Stimulated activated naive B cell treated with anti-CD40 and anti-IgM and Interleukin-4, amounts not matched to agents 10 μg/mL and 1 μg/mL and 100 μg/mL, for 72 hours (primary cell): ENCODE measurements around the gene IFI44L.

Source experiments
- ATAC-seq, 2 donors: fragments of 150-1000 bp; cut with Tn5 transposase; replicated peaks; 2 replicates each; pipeline ENCODE4 v1.10.0; 2021; ENCODE audit warnings: moderate library complexity in 1 of 2
- DNase-seq: peaks from one replicate; pipeline ENCODE4 v3.0.0; 2021
- H3K27ac Mint-ChIP-seq: one replicate; pipeline ENCODE4 v1.8.0; 2022; ENCODE audit warnings: mild to moderate bottlenecking, mixed read lengths
- H3K27me3 Mint-ChIP-seq, 2 donors: one replicate each; pipeline ENCODE4 v1.8.0; 2022; ENCODE audit warnings: mixed read lengths in 2 of 2
- H3K36me3 Mint-ChIP-seq, 2 donors: one replicate each; pipeline ENCODE4 v1.8.0; 2022; ENCODE audit warnings: mixed read lengths in 2 of 2, mild to moderate bottlenecking in 1 of 2
- H3K4me1 Mint-ChIP-seq, 2 donors: one replicate each; pipeline ENCODE4 v1.8.0; 2022; ENCODE audit warnings: mixed read lengths in 2 of 2, mild to moderate bottlenecking in 1 of 2
- H3K4me3 Mint-ChIP-seq, 2 donors: one replicate each; pipeline ENCODE4 v1.8.0; 2022; ENCODE audit warnings: mild to moderate bottlenecking in 2 of 2, mixed read lengths in 2 of 2, moderate library complexity in 1 of 2
- H3K9me3 Mint-ChIP-seq, 2 donors: one replicate each; pipeline ENCODE4 v1.8.0; 2022; ENCODE audit warnings: mixed read lengths in 2 of 2, mild to moderate bottlenecking in 1 of 2

The IFI44L gene

DNA sequence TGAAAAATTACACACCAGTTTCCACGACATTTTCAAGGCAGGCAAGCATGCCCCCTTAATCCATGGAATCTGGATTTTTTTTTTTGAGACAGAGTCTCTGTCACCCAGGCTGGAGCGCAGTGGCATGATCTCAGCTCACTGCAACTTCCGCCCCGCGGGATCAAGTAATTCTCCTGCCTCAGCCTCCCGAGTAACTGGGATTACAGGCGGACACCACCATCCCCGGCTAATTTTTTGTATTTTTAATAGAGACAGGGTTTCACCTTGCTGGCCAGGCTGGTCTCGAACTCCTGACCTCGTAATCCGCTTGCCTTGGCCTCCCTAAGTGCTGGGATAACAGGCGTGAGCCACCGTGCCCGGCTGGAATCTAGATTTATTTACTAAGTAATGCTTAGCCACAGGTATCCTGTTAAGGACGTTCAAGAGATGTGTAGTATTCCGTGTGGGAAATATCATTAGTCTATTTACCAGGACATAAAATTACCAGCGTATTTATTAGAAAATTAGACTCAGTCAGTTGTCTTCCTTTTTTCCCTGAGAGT lies 31.8 kb downstream of the IFI44L start:
- peaks cover 9 to 14% of the 10 kb centered on the region in 2 donors for H3K36me3 Mint-ChIP-seq
- no peaks in the 10 kb centered on the region for H3K27me3 Mint-ChIP-seq
- no peak overlapping the region for H3K4me3 Mint-ChIP-seq
- peaks cover 11 to 19% of the 10 kb centered on the region in 2 donors for H3K4me1 Mint-ChIP-seq
- peaks cover 11 to 13% of the 10 kb centered on the region in 2 donors for H3K9me3 Mint-ChIP-seq
- ATAC-seq (no peak), DNase-seq (no peak)
- no peak overlapping the region for H3K27ac Mint-ChIP-seq

- Mint-ChIP-seq H3K4me1 (no peaks in the 10 kb centered on the region), H3K9me3 (no peaks in the 10 kb centered on the region), H3K4me3 (no peak overlapping the region), H3K27ac (no peak overlapping the region), H3K36me3 (peaks cover 3 to 27% of the 10 kb centered on the region in 2 donors), H3K27me3 (no peaks in the 10 kb centered on the region)
- ATAC-seq: no peak
- DNase-seq: no peak
These were observed 38.7 kb downstream of the IFI44L start for GRCh38 chr1:78658901-78659300.

DNA sequence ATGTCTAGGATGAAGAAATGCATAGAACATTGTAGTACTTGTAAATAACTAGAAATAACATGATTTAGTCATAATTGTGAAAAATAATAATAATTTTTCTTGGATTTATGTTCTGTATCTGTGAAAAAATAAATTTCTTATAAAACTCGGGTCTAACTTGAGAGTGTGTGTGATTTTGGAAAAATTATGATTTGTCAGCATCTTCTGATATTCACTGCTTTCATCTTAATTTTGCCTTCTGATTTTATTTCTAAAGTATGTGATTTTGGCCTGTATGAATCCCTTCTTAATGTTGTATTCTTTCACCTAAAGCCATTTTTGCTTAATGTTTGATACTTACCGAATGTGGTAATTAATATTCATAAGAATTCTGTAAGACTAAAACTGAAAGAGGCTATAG lies 43.7 kb downstream of the IFI44L start:
- H3K4me3 Mint-ChIP-seq: no peak overlapping the region
- ATAC-seq: no peak
- no peaks in the 10 kb centered on the region for H3K27me3 Mint-ChIP-seq

DNA sequence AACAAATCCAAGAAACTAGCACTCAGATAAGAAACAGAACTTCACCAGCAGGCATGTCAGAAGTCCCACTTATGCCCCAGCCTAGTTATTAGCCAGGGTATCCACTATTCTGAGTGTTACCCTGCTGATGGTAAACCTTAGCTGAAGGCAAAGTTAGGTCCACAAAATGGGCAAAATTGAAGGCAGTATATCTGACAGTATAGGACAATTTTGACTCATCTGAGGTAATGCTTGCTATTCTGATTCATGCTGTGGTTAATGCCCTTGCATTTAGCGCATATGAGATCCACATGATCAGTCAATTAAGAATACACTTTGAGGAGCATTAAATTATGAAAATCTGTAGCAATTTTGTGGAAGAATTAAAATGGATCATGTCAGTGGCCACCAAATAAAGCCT lies 44.5 kb downstream of the IFI44L start:
- ATAC-seq: no peak
- Mint-ChIP-seq H3K27ac (no peak overlapping the region), H3K4me3 (no peak overlapping the region), H3K4me1 (no peaks in the 10 kb centered on the region), H3K9me3 (no peaks in the 10 kb centered on the region), H3K27me3 (no peaks in the 10 kb centered on the region), H3K36me3 (peaks cover 3 to 17% of the 10 kb centered on the region in 2 donors)
- no peak for DNase-seq

More for the DNA sequence above, 43.7 kb downstream of the IFI44L start:
- no peaks in the 10 kb centered on the region for H3K4me1 Mint-ChIP-seq
- no peak for DNase-seq
- H3K36me3 Mint-ChIP-seq: peaks cover 3 to 22% of the 10 kb centered on the region in 2 donors
- no peaks in the 10 kb centered on the region for H3K9me3 Mint-ChIP-seq
- no peak overlapping the region for H3K27ac Mint-ChIP-seq

- Mint-ChIP-seq H3K4me1 (no peaks in the 10 kb centered on the region), H3K27ac (no peak overlapping the region), H3K4me3 (no peak overlapping the region), H3K36me3 (peaks cover 3 to 10% of the 10 kb centered on the region in 2 donors), H3K27me3 (no peaks in the 10 kb centered on the region), H3K9me3 (no peaks in the 10 kb centered on the region)
- DNase-seq (no peak), ATAC-seq (no peak)
These were observed 45.6 kb downstream of the IFI44L start for GRCh38 chr1:78665809-78666208.

- H3K27ac Mint-ChIP-seq: no peak overlapping the region
- ATAC-seq: no peak
- H3K36me3 Mint-ChIP-seq: peaks cover under 1 to 7% of the 10 kb centered on the region in 2 donors
- no peaks in the 10 kb centered on the region for H3K27me3 Mint-ChIP-seq
- no peak overlapping the region for H3K4me3 Mint-ChIP-seq
- H3K9me3 Mint-ChIP-seq: no peaks in the 10 kb centered on the region
- no peak for DNase-seq
- H3K4me1 Mint-ChIP-seq: no peaks in the 10 kb centered on the region
These were observed 47.7 kb downstream of the IFI44L start for GRCh38 chr1:78667939-78668338.

- no peaks in the 10 kb centered on the region for H3K27me3 Mint-ChIP-seq
- DNase-seq (no peak), ATAC-seq (no peak)
- H3K4me3 Mint-ChIP-seq: no peak overlapping the region
- no peaks in the 10 kb centered on the region for H3K9me3 Mint-ChIP-seq
- no peaks in the 10 kb centered on the region for H3K4me1 Mint-ChIP-seq
- no peak overlapping the region for H3K27ac Mint-ChIP-seq
- peaks cover 0 to 2% of the 10 kb centered on the region in 2 donors for H3K36me3 Mint-ChIP-seq
These were observed 48.2 kb downstream of the IFI44L start for GRCh38 chr1:78668427-78668826.

DNA sequence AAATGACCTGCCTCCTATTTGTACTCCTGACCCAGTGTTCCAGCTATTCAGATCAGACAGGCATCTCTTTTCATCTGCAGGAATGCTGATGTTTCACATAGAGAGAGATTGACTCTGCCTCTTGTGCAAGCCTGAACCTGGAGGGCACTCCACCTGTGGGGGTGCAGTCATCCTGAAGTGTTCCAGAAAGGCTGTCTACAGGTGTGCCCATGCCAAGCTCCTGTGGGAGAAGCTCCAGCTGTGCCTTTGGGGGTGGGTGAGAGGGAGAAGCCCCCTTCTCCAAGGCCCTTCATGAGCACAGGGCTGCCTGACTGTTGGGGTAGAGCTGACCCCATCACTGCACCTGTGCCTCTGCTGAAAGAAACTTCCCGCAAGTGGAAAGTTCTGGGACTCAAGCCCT lies 52.2 kb downstream of the IFI44L start:
- ATAC-seq: no peak
- no peak overlapping the region for H3K4me3 Mint-ChIP-seq
- no peaks in the 10 kb centered on the region for H3K4me1 Mint-ChIP-seq

GRCh38 chr1:78673120-78673519 lies 52.9 kb downstream of the IFI44L start:
- ATAC-seq (peak in 1 of 2 donors; percentile 33), DNase-seq (no peak)
- Mint-ChIP-seq H3K9me3 (no peaks in the 10 kb centered on the region), H3K4me3 (no peak overlapping the region), H3K36me3 (no peaks in the 10 kb centered on the region), H3K27ac (no peak overlapping the region), H3K4me1 (peaks cover under 1 to 5% of the 10 kb centered on the region in 2 donors), H3K27me3 (no peaks in the 10 kb centered on the region)

More for the DNA sequence above, 52.2 kb downstream of the IFI44L start:
- Mint-ChIP-seq H3K27ac (no peak overlapping the region), H3K9me3 (no peaks in the 10 kb centered on the region), H3K27me3 (no peaks in the 10 kb centered on the region), H3K36me3 (no peaks in the 10 kb centered on the region)
- DNase-seq: no peak

GRCh38 chr1:78676347-78676982 lies 56.2 kb downstream of the IFI44L start:
- H3K36me3 Mint-ChIP-seq: no peaks in the 10 kb centered on the region
- H3K27ac Mint-ChIP-seq: no peak overlapping the region
- H3K27me3 Mint-ChIP-seq: no peaks in the 10 kb centered on the region
- peaks cover 1 to 8% of the 10 kb centered on the region in 2 donors for H3K4me1 Mint-ChIP-seq
- H3K4me3 Mint-ChIP-seq: no peak overlapping the region
- H3K9me3 Mint-ChIP-seq: no peaks in the 10 kb centered on the region
- peak; percentile 50 to 66 for ATAC-seq
- DNase-seq: no peak

DNA sequence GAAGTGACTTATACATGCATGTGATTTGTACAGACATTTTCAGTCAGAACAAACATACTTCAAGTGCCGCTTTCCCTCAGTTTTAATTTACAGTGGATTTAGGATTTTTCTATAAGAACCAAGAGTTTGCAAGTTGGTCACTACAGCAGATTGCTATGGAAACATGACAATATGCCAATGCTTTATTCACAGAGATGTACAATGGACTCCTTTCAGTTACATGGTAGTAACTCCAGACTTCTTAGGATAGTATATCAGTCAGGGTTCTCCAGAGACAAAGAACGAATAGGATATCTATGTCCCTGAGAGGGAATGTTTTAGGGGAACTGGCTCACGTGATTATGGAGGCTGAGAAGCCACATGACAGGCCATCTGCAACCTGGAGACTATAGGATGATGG lies 56.7 kb downstream of the IFI44L start:
- no peaks in the 10 kb centered on the region for H3K36me3 Mint-ChIP-seq

GRCh38 chr1:78677788-78678187 lies 57.5 kb downstream of the IFI44L start:
- Mint-ChIP-seq H3K27me3 (no peaks in the 10 kb centered on the region), H3K4me1 (peaks cover 1 to 8% of the 10 kb centered on the region in 2 donors), H3K9me3 (no peaks in the 10 kb centered on the region), H3K36me3 (no peaks in the 10 kb centered on the region), H3K4me3 (no peak overlapping the region), H3K27ac (no peak overlapping the region)
- no peak for DNase-seq
- ATAC-seq: no peak

More for the DNA sequence above, 56.7 kb downstream of the IFI44L start:
- Mint-ChIP-seq H3K27me3 (no peaks in the 10 kb centered on the region), H3K4me1 (peaks cover 1 to 8% of the 10 kb centered on the region in 2 donors), H3K27ac (no peak overlapping the region), H3K4me3 (no peak overlapping the region), H3K9me3 (no peaks in the 10 kb centered on the region)
- DNase-seq (no peak), ATAC-seq (no peak)

DNA sequence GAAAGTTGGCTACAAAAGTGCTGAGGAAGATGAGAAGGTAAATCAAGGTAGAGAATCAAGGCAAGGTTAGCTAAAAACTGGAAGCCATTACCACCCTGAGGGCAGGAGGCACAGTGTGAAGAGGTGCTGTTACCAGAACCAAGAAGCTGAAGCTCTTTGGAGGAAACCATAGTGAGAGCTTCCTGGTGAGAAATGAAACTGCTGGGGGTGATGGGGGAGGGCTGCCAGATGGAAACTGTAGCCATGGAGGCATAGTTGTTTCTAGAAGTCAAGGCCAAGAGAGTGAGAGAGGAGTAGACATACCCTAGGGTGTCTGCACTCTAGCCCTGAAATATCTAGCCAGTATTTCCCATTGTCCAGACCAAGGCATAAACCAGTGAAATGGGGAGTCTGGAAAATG lies 58.1 kb downstream of the IFI44L start:
- ATAC-seq (no peak), DNase-seq (no peak)
- H3K27ac Mint-ChIP-seq: no peak overlapping the region
- H3K36me3 Mint-ChIP-seq: no peaks in the 10 kb centered on the region
- H3K4me1 Mint-ChIP-seq: peaks cover 1 to 8% of the 10 kb centered on the region in 2 donors
- no peaks in the 10 kb centered on the region for H3K9me3 Mint-ChIP-seq
- H3K27me3 Mint-ChIP-seq: no peaks in the 10 kb centered on the region
- no peak overlapping the region for H3K4me3 Mint-ChIP-seq

DNA sequence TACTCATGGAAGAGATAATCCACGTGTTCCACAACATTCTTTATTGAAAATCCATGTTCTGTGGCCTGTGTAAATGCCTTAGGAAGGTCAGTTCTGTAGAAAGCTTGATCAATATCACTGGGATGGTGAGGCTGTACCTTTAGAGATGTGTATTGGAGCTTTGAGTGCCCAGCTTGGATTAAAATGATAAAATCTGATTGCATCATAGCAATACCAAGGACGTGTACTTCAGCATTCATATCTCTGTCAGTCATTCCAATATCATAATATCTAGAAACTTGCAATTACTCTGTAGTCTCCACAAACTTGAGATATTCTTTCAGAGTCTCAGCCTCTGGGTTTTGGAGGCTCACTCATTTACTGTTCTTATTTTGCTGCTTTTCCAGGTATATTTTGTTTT lies 61.0 kb downstream of the IFI44L start:
- Mint-ChIP-seq H3K27me3 (peaks cover 0 to 5% of the 10 kb centered on the region in 2 donors), H3K27ac (no peak overlapping the region), H3K4me1 (peaks cover 1 to 8% of the 10 kb centered on the region in 2 donors), H3K9me3 (no peaks in the 10 kb centered on the region), H3K4me3 (no peak overlapping the region), H3K36me3 (no peaks in the 10 kb centered on the region)
- DNase-seq (no peak), ATAC-seq (no peak)

- ATAC-seq: no peak
- H3K27me3 Mint-ChIP-seq: peaks cover 0 to 5% of the 10 kb centered on the region in 2 donors
- peaks cover 1 to 8% of the 10 kb centered on the region in 2 donors for H3K4me1 Mint-ChIP-seq
- DNase-seq: no peak
- no peak overlapping the region for H3K27ac Mint-ChIP-seq
- H3K4me3 Mint-ChIP-seq: no peak overlapping the region
- H3K36me3 Mint-ChIP-seq: no peaks in the 10 kb centered on the region
- H3K9me3 Mint-ChIP-seq: no peaks in the 10 kb centered on the region
These were observed 62.2 kb downstream of the IFI44L start for GRCh38 chr1:78682496-78682895.
